ENCODE measurements around the gene KRT15.

The KRT15 gene

GRCh38 chr17:41518789-41519449, at the start of gene KRT15:
TSS of gene KRT15 (minus strand) at chr17:41518890. CDS start at chr17:41518827, 63 bp downstream.
- peak; percentile 62 for DNase-seq (ENCODE audit: low read depth)

DNA sequence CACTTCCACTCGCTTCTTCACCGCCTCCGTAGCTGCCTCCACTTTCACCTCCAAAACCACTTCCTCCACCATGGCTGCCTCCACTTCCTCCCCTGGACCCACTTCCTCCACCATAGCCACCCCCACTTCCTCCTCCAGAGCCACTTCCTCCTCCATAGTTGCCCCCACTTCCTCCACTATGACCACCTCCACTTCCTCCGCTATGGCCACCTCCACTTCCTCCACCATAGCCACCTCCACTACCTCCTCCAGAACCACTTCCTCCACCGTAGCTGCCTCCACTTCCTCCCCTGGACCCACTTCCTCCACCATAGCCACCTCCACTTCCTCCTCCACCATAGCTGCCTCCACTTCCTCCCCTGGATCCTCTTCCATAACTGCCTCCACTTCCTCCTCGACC, 48.6 kb upstream of the KRT15 start:
- DNase-seq (ENCODE audit: low read depth): no peak

GRCh38 chr17:41565338-41565737, 46.6 kb upstream of the KRT15 start:
- no peak for DNase-seq (ENCODE audit: low read depth)

GRCh38 chr17:41563607-41564170, 45.0 kb upstream of the KRT15 start:
- DNase-seq (ENCODE audit: low read depth): no peak

GRCh38 chr17:41561554-41561953, 42.9 kb upstream of the KRT15 start:
- no peak for DNase-seq (ENCODE audit: low read depth)

- DNase-seq (ENCODE audit: low read depth): peak; percentile 42
These were observed 40.9 kb upstream of the KRT15 start for GRCh38 chr17:41559548-41559947.

DNA sequence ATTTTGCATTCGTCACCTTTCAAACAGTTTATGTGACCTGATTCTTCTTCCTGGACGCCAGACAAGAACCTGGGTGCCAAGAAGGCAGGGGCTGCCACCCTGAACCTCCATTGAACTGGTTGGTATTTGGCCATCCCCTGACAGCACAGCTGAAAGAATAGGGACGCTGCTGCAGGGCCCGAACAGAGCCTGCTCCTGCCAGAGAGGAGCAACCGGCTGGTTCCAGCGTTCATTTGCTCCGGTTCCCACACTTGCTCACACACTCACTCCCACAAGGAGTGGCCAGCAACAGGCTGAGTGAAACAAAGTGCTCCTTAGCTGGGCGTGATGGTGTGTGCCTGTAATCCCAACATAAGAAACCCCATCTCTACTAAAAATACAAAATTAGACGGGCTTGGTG, 38.2 kb upstream of the KRT15 start:
- DNase-seq (ENCODE audit: low read depth): no peak

GRCh38 chr17:41556306-41556705, 37.6 kb upstream of the KRT15 start:
- DNase-seq (ENCODE audit: low read depth): no peak

- peak; percentile 12 for DNase-seq (ENCODE audit: low read depth)
These were observed 36.6 kb upstream of the KRT15 start for GRCh38 chr17:41555105-41555887.

GRCh38 chr17:41553987-41554680, 35.4 kb upstream of the KRT15 start:
- no peak for DNase-seq (ENCODE audit: low read depth)

- DNase-seq (ENCODE audit: low read depth): peak; percentile 36
These were observed 34.5 kb upstream of the KRT15 start for GRCh38 chr17:41553176-41553575.

DNA sequence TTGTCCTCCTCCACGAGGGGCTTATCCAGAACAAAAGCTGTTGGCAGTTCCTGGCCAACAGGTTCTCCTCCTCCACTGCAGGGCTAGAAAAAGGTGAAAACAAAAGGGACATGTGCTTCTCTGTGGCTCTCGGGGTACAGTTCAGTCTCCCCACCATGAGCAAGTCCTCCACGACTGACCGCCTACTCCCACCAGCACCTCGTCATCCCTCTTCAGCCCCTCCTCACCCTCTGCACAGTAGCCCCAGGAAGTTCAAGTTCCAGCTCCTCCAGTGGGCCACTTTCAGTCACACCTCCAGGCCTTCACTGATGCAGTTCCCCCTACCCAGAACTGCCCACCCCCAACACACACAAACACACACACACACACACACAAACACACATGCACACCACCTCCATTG, 33.8 kb upstream of the KRT15 start:
- DNase-seq (ENCODE audit: low read depth): no peak

GRCh38 chr17:41551365-41551764, 32.7 kb upstream of the KRT15 start:
- DNase-seq (ENCODE audit: low read depth): peak; percentile 48

DNA sequence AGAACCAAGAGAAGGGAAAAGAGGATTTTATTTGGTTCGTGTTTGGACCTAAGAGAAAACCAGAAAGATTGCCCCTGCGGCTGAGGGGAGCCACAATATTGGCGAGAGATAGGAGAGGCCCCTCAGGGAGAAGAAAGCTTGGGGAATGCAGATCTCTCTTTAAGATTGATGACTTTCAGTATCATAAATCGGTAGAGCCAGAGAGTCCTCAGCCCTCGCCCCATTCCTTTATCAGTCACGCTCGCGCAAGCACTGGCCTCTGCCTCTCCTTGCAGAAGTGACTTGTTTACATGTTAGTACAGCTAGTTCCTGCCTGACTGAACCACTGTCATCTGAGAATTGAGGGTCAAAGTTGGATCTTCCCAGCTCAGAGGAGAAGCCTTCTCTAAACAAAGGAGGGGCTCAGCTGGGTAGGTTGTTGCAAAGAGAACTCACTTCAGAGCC, 30.9 kb upstream of the KRT15 start:
- no peak for DNase-seq (ENCODE audit: low read depth)

- peak; percentile 91 for DNase-seq (ENCODE audit: low read depth)
These were observed 30.3 kb upstream of the KRT15 start for GRCh38 chr17:41548844-41549595.

DNA sequence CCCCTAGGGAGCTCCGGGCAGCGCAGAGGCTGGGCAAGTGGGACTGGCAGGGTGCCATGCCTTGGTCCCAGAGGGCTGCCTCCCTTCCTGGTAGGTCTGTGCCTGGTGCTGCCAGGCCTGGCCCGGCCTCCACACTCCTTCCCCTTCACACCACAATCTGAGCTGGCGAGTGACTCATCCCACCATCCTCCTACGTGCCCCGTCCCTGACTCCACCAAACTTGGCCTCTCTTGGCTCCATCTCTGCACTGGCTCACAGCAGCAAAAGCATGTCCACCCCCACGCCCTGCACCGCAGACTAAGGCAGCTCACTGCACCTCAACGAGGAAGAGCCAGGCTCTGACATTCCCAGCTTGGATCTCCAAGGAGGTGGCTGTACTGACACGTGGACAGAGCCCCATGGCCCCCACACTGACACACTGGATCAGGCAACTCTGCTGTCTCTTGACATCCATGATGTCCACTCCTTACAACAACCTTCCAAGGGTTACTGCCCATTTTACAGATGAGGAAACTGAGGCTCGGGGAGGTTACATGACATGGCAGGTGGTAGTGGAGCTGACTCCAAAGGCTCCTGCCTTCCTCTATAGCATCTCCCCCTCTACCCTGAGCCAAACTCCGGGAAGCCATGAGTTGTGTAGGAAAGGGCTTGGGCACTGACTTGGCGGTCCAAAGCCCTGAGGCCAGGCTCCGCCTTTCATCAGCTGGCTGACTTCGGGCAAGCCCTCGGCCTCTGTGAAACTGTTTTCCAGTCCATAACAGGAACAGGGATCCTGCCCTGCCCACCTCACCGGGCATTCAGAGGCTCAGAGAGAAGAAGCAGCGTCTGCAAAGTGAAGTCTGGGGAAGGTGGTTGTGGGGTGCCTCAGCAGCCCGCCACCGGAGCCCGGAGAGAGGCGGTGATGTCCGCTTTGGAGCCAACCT, 29.5 kb upstream of the KRT15 start:
- peak; percentile 98 for DNase-seq (ENCODE audit: low read depth)

- peak; percentile 33 for DNase-seq (ENCODE audit: low read depth)
These were observed 28.7 kb upstream of the KRT15 start for GRCh38 chr17:41547378-41547841.

DNA sequence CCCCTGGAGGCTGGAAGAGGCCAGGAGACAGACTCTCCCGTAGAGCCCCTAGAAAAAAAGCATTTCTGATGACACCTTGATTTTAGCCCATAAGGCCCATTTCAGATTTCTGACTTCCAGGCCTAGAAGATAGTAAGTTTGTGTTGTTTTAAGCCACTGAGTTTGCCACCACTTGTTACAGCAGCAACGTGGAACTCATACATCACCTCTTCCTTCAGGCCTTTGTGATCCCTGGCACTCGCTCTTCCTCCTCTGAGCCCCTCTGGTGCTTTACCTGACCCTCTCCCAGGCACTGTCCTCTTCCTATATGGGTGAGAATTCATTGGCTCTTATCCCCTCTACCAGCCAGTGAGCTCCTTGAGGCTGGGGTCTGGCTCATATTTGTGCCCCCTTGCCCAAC, 28.1 kb upstream of the KRT15 start:
- DNase-seq (ENCODE audit: low read depth): no peak

DNA sequence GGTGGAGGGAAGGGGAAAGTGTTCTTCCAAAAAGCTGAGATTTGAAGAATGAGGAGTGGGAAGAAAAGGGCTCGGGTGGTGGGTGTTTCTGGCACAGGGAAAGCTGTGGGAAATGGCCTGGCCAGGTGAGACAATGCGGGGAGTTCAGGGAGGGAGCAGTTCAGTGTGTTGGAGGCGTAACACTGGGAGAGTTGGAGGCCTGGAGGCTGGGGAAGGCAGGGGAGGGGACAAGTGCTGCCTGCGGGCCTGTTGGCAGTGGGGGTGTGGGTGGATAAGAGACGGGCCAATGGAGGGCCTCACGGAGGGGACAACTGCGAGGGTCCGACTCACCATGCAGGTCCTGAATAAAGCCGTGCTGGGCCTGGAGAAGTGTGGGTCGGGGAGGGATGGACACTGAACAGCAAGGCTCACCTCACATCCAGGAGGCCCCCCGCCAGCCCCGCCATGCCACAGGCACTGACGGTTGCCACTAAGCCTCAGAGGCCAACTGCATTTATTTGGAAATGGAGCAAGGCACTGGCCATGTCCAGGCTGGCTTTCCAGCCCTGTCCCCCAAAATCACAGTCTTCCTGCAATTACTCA, 27.2 kb upstream of the KRT15 start:
- no peak for DNase-seq (ENCODE audit: low read depth)

DNA sequence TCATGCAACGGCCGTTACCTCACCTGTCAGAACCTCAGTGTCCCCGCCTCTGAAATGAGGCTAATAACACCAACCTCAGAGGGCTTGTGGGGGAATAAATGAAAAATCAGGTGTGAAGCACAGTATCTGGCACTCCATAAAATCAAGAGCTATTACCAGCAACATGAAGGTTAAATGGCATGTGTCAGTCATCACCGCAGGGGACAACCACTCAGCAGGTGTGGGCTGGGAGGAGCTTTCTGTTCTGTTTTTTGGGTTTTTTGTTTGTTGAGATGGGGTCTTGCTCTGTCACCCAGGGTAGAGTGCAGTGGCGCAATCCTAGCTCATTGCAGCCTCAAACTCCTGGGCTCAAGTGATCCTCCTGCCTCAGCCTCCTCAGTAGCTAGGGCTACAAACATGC, 26.2 kb upstream of the KRT15 start:
- DNase-seq (ENCODE audit: low read depth): no peak
